ENCODE measurements around the gene SLC10A7. TPM values are rescaled to one million over a fixed set of nuclear protein-coding genes. Genes with fewer than 3 reads are reported as not detected.

SLC10A7 gene
- total and polyA plus RNA-seq, 7 donors, result 1.3 to 5.7 (median 3.9) TPM

- no peak for ATAC-seq
- H3K27ac ChIP-seq, result no peak overlapping the region
- H3K27me3 ChIP-seq (ENCODE audit: insufficient read depth in 3 of 3, low read length in 2 of 3), result no peaks in the 10 kb centered on the region
- no peak overlapping the region for H3K4me3 ChIP-seq
- H3K36me3 ChIP-seq (ENCODE audit: insufficient read depth in 1 of 2, low read depth in 1 of 2), result no peaks in the 10 kb centered on the region
- H3K9me3 ChIP-seq, result no peaks in the 10 kb centered on the region
- intact Hi-C loops (cut with DNase I), result no loop called here
- no peaks in the 10 kb centered on the region for H3K4me1 ChIP-seq
- DNase-seq, result no peak
- WGBS, 3 donors, result 37 to 79% (median 45%) methylated on average over 2 of the region's 2 CpGs
- TF ChIP-seq, protein P1, sequence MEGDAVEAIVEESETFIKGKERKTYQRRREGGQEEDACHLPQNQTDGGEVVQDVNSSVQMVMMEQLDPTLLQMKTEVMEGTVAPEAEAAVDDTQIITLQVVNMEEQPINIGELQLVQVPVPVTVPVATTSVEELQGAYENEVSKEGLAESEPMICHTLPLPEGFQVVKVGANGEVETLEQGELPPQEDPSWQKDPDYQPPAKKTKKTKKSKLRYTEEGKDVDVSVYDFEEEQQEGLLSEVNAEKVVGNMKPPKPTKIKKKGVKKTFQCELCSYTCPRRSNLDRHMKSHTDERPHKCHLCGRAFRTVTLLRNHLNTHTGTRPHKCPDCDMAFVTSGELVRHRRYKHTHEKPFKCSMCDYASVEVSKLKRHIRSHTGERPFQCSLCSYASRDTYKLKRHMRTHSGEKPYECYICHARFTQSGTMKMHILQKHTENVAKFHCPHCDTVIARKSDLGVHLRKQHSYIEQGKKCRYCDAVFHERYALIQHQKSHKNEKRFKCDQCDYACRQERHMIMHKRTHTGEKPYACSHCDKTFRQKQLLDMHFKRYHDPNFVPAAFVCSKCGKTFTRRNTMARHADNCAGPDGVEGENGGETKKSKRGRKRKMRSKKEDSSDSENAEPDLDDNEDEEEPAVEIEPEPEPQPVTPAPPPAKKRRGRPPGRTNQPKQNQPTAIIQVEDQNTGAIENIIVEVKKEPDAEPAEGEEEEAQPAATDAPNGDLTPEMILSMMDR (IDR thresholded peaks at IDR 0.05), result no peak
Measured at GRCh38 chr4:146292508-146292907, 229.2 kb downstream of the SLC10A7 start.

GRCh38 chr4:146291313-146291712 is 230.4 kb downstream of the SLC10A7 start:
- Histone ChIP-seq H3K36me3 (ENCODE audit: insufficient read depth in 1 of 2, low read depth in 1 of 2) (peaks cover 0 to 3% of the 10 kb centered on the region in 2 donors), H3K27me3 (ENCODE audit: insufficient read depth in 3 of 3, low read length in 2 of 3) (no peaks in the 10 kb centered on the region), H3K4me1 (no peaks in the 10 kb centered on the region), H3K27ac (no peak overlapping the region), H3K9me3 (no peaks in the 10 kb centered on the region), H3K4me3 (no peak overlapping the region)
- TF ChIP-seq, protein P1 (IDR thresholded peaks at IDR 0.05), result no peak
- no peak for ATAC-seq
- no peak for DNase-seq
- intact Hi-C loops (cut with DNase I), result no loop called here
- WGBS, 3 donors, result 98 to 100% (median 100%) methylated on average over 1 of the region's 1 CpG

- Histone ChIP-seq H3K9me3 (no peaks in the 10 kb centered on the region), H3K36me3 (ENCODE audit: insufficient read depth in 1 of 2, low read depth in 1 of 2) (peaks cover 0 to 3% of the 10 kb centered on the region in 2 donors), H3K4me1 (no peaks in the 10 kb centered on the region), H3K27ac (no peak overlapping the region), H3K4me3 (no peak overlapping the region), H3K27me3 (ENCODE audit: insufficient read depth in 3 of 3, low read length in 2 of 3) (no peaks in the 10 kb centered on the region)
- no peak for ATAC-seq
- WGBS, 3 donors, result 66 to 78% (median 66%) methylated on average over 4 of the region's 4 CpGs
- TF ChIP-seq, protein P1 (IDR thresholded peaks at IDR 0.05), result no peak
- intact Hi-C loops (cut with DNase I), result no loop called here
- no peak for DNase-seq
Measured at GRCh38 chr4:146288193-146288592, 233.5 kb downstream of the SLC10A7 start.

- intact Hi-C loops (cut with DNase I), result no loop called here
- H3K27ac ChIP-seq, result no peak overlapping the region
- TF ChIP-seq, protein P1 (IDR thresholded peaks at IDR 0.05), result no peak
- H3K4me1 ChIP-seq, result peaks cover 5% of the 10 kb centered on the region
- no peaks in the 10 kb centered on the region for H3K27me3 ChIP-seq (ENCODE audit: insufficient read depth in 3 of 3, low read length in 2 of 3)
- peaks cover 0 to 3% of the 10 kb centered on the region in 2 donors for H3K36me3 ChIP-seq (ENCODE audit: insufficient read depth in 1 of 2, low read depth in 1 of 2)
- ATAC-seq (no peak), DNase-seq (no peak)
- no peak overlapping the region for H3K4me3 ChIP-seq
- no peaks in the 10 kb centered on the region for H3K9me3 ChIP-seq
Measured at GRCh38 chr4:146285037-146285436, 236.7 kb downstream of the SLC10A7 start.
